K562 (cell line): ENCODE measurements around the gene PIGH. TPM values are rescaled to one million over a fixed set of nuclear protein-coding genes. Genes with fewer than 3 reads are reported as not detected.

Experiments
- ATAC-seq: fragments of 200-7000 bp; cut with Tn5 transposase; 3 replicates; pipeline ENCODE4 v1.9.1; 2020; ENCODE audit warnings: moderate library complexity
- BruUV-seq: library from RNA; stranded (reverse); fragments of 400-500 nt; replicated peaks from 2 replicates; lab custom pipeline; 2021; lab: Mats Ljungman, UMichigan
- CTCF ChIA-PET: fragments of 300-600 bp; formaldehyde crosslinking; extraction: SDS; loops from one replicate; lab custom pipeline; 2021; ENCODE audit warnings: low intra/inter-chr PET ratio; lab: Yijun Ruan, JAX
- POLR2A ChIA-PET: fragments of 300-600, 350-650 bp; sonication (Branson Sonifier 250); formaldehyde crosslinking; extraction: SDS; loops from one replicate; lab custom pipeline; 2021; ENCODE audit warnings: antibody characterized with exemption, inconsistent platforms; lab: Yijun Ruan, JAX
- DNase-seq, 4 experiments: peaks; one replicate each; pipeline versions ENCODE4 v3.0.0 to v3.0.0-alpha.2; 2011 to 2018; ENCODE audit warnings: low spot score in 3 of 4, mixed read lengths in 3 of 4; ENCODE audit errors: extremely low read depth in 1 of 4
- FAIRE-seq: peaks from 2 replicates; lab custom pipeline; 2011; peaks lifted over from hg19 to GRCh38; lab: Jason Lieb, UNC
- H2AFZ ChIP-seq: 2 replicates; pipeline ENCODE4 v1.6.0; 2011; ENCODE audit warnings: low read depth, low read length, control low read depth, inconsistent platforms
- H3K27ac ChIP-seq: fragments of 200-600 bp; 3 replicates; pipeline ENCODE4 v1.8.0; 2011; ENCODE audit warnings: low read depth, mild to moderate bottlenecking, control low read depth, inconsistent platforms, low read length, moderate library complexity, mixed read lengths; ENCODE audit errors: extremely low read depth
- H3K27me3 ChIP-seq, 2 experiments: fragments of 300-600 bp in 1 of 2; 2 replicates in 1 of 2; 3 replicates in 1 of 2; pipeline versions ENCODE4 v1.6.0 to v1.8.0; 2011; ENCODE audit warnings: inconsistent platforms in 2 of 2, low read length in 2 of 2, mild to moderate bottlenecking in 1 of 2, mixed read lengths in 1 of 2, moderate library complexity in 1 of 2; ENCODE audit not compliant: control insufficient read depth in 2 of 2, insufficient read depth in 2 of 2
- H3K36me3 ChIP-seq: fragments of 300-600 bp; 3 replicates; pipeline ENCODE4 v1.8.0; 2011; ENCODE audit warnings: mild to moderate bottlenecking, low read length, inconsistent platforms; ENCODE audit not compliant: control insufficient read depth, insufficient read depth
- H3K4me1 ChIP-seq, 2 experiments: fragments of 200-600 bp in 1 of 2; replicated peaks in 1 of 2; 2 replicates in 1 of 2; 3 replicates in 1 of 2; pipeline versions ENCODE4 v1.5.1 to v1.8.0; 2011; ENCODE audit warnings: inconsistent platforms in 2 of 2, low read length in 2 of 2, mild to moderate bottlenecking in 1 of 2, mixed read lengths in 1 of 2, moderate library complexity in 1 of 2; ENCODE audit not compliant: control insufficient read depth in 2 of 2, insufficient read depth in 2 of 2
- H3K4me2 ChIP-seq: 2 replicates; pipeline ENCODE4 v1.6.1; 2011; ENCODE audit warnings: low read length, control low read depth, inconsistent platforms, mixed read lengths; ENCODE audit not compliant: insufficient read depth
- H3K4me3 ChIP-seq: fragments of 200-600 bp; sonication (generic), shearing (Covaris generic); 2 replicates; pipeline ENCODE4 v1.5.1; 2016; ENCODE audit warnings: control low read depth, inconsistent platforms
- H3K79me2 ChIP-seq: fragments of 200-600 bp; 3 replicates; pipeline ENCODE4 v1.8.0; 2011; ENCODE audit warnings: low read length, inconsistent platforms; ENCODE audit not compliant: control insufficient read depth, insufficient read depth
- H3K9ac ChIP-seq, 2 experiments: 2 replicates each; pipeline versions ENCODE4 v1.6.0 to v1.6.1; 2011; ENCODE audit warnings: low read depth in 2 of 2, low read length in 2 of 2, control low read depth in 1 of 2, inconsistent platforms in 1 of 2, mild to moderate bottlenecking in 1 of 2, mixed read lengths in 1 of 2; ENCODE audit not compliant: insufficient read depth in 1 of 2
- H3K9me1 ChIP-seq: one replicate; pipeline ENCODE4 v1.6.0; 2011; ENCODE audit warnings: inconsistent platforms, mild to moderate bottlenecking, low read length, moderate library complexity; ENCODE audit not compliant: control insufficient read depth, insufficient read depth
- H3K9me3 ChIP-seq: replicated peaks from 2 replicates; pipeline ENCODE4 v1.5.1; 2011; ENCODE audit warnings: low read depth, low read length, inconsistent platforms; ENCODE audit not compliant: control insufficient read depth, insufficient read depth
- H4K20me1 ChIP-seq: replicated peaks from 2 replicates; pipeline ENCODE4 v1.6.1; 2011; ENCODE audit warnings: low read length, inconsistent platforms, mixed read lengths; ENCODE audit not compliant: control insufficient read depth, insufficient read depth
- CCNT2 ChIP-seq: IDR thresholded peaks from 2 replicates; pipeline ENCODE4 v1.6.1; 2011; ENCODE audit warnings: borderline replicate concordance, low read depth, mild to moderate bottlenecking, moderate library complexity, mixed read lengths, low read length; ENCODE audit not compliant: insufficient read length; ENCODE audit errors: extremely low read depth
- CSDE1 ChIP-seq, 2 experiments: fragments of 450-650 bp; IDR thresholded peaks; 2 replicates each; pipeline ENCODE4 v1.6.1; 2016; ENCODE audit warnings: mild to moderate bottlenecking in 1 of 2
- RFX5 ChIP-seq: IDR thresholded peaks from 2 replicates; pipeline ENCODE4 v1.6.1; 2011; ENCODE audit warnings: low read depth, mild to moderate bottlenecking, improper control_type of control experiment, low read length
- SMAD4 ChIP-seq: fragments of 250-450 bp; sonication (Bioruptor Pico); conservative IDR thresholded peaks from 2 replicates; pipeline ENCODE4 v1.8.0; 2021; ENCODE audit warnings: inconsistent platforms, mild to moderate bottlenecking, moderate library complexity
- TAF15 ChIP-seq: fragments of 200-400 bp; formaldehyde crosslinking; IDR thresholded peaks from 2 replicates; pipeline ENCODE4 v1.6.1; 2017; ENCODE audit warnings: mild to moderate bottlenecking, low read depth, low read length, moderate library complexity
- TRIM28 ChIP-seq: fragments of 450-650 bp; IDR thresholded peaks from 2 replicates; pipeline ENCODE4 v1.6.1; 2017
- ZBTB1 ChIP-seq: sonication (generic); formaldehyde crosslinking; IDR thresholded peaks from 2 replicates; pipeline ENCODE4 v1.8.1; 2023; ENCODE audit warnings: missing genetic modification reagents, low read depth, mild to moderate bottlenecking, borderline replicate concordance
- ZKSCAN3 ChIP-seq: fragments of 250-450 bp; sonication (Bioruptor Pico); IDR thresholded peaks from 2 replicates; pipeline ENCODE4 v1.4.0; 2020
- WGBS: fragments of 100-300 bp; shearing (Covaris generic); methylation state at CpG from one replicate; pipeline ENCODE4 v1.1.6; 2016; ENCODE audit warnings: low coverage, mixed read lengths; ENCODE audit not compliant: insufficient coverage; ENCODE audit errors: missing lambda C conversion rate; 5-methylcytosine and 5-hydroxymethylcytosine counted together
- in situ Hi-C: fragments of 300-500 bp; cut with MboI; formaldehyde crosslinking; loops from 4 replicates; pipeline ENCODE4 v1.15.0; 2018; ENCODE audit warnings: inconsistent platforms, mixed read lengths
- intact Hi-C: fragments of 100-400 bp; cut with micrococcal nuclease; formaldehyde crosslinking; loops from 2 replicates; pipeline ENCODE4 v1.14.2; 2022
- polyA plus RNA-seq, 8 experiments: library from polyadenylated mRNA; depleted of rRNA in 4 of 8; stranded (reverse) in 5 of 8; unstranded in 3 of 8; fragments of >200 nt; fragmentation: Nextera tagmentation in 2 of 8; fragmentation: Illumina TruSeq in 1 of 8; extraction: Ambion mirVana in 2 of 8; extraction: Trizol in 1 of 8; gene quantifications; 2 replicates each; pipeline versions ENCODE4 v1.2.1 to v1.2.3, GENCODE V29; 2011 to 2014; ENCODE audit warnings: inconsistent platforms in 1 of 8, missing spikeins in 1 of 8
- total RNA-seq, 7 experiments: library from RNA; depleted of rRNA in 6 of 7; stranded (reverse); fragments of >200 nt in 6 of 7; fragmentation: Illumina TruSeq in 2 of 7; extraction: Trizol in 2 of 7; gene quantifications; 2 replicates each; pipeline versions ENCODE4 v1.2.1 to v1.2.3, GENCODE V29; 2011 to 2021; ENCODE audit warnings: low replicate concordance in 1 of 7
- TF ChIP-seq, protein P1 (sequence below): fragments of 250-450 bp; sonication (Bioruptor Pico); IDR thresholded peaks from 2 replicates; pipeline ENCODE4 v1.4.0; 2020

The PIGH gene
- total and polyA plus RNA-seq, 9 of the 15 experiments (the other 6 are each of a cell fraction or from before 2014, with no cell fraction given): 21.1 to 53.4 (median 24.7) TPM

- no peak for TF ChIP-seq CCNT2
- TF ChIP-seq TRIM28: no peak
- Histone ChIP-seq H3K9me1 (no peaks in the 10 kb centered on the region), H3K79me2 (no peaks in the 10 kb centered on the region), H3K27me3 (no peaks in the 10 kb centered on the region; a peak in 1 of 5 replicates), H3K27ac (no peak overlapping the region), H3K9me3 (no peaks in the 10 kb centered on the region), H4K20me1 (no peaks in the 10 kb centered on the region; the same call in 1 of the 2 replicates), H3K4me3 (no peak overlapping the region), H3K36me3 (no peaks in the 10 kb centered on the region), H2AFZ (no peak overlapping the region), H3K9ac (no peak overlapping the region), H3K4me1 (peaks cover 0 to 5% of the 10 kb centered on the region in 2 experiments; a peak in 2 of 5 replicates), H3K4me2 (no peak overlapping the region)
- ATAC-seq: no peak
- in situ Hi-C loops (loop anchor here (10.0 kb wide), 1 partner anchor 149 kb away; no protein-coding TSS in a partner anchor), intact Hi-C loops (no loop called here)
- ChIA-PET POLR2A (interaction anchor here (1.2 kb wide), 1 partner anchor 47 kb away, joined by 3 read pairs; no protein-coding TSS in a partner anchor), CTCF (no interaction called here)
- no peak for DNase-seq
- FAIRE-seq: no peak
- BruUV-seq: no TSS peak
- 37% methylated on average over 15 of the region's 15 CpGs for WGBS
Measured at GRCh38 chr14:67573228-67574010, 26.6 kb downstream of the PIGH start.

- no TSS peak for BruUV-seq
- no peaks in the 10 kb centered on the region for H3K9me1 ChIP-seq
- H3K27me3 ChIP-seq: no peaks in the 10 kb centered on the region
- H3K4me1 ChIP-seq: peaks cover 0 to 5% of the 10 kb centered on the region in 2 experiments; a peak in 2 of 5 replicates
- CTCF ChIA-PET: no interaction called here
- H2AFZ ChIP-seq: no peak overlapping the region
- intact Hi-C loops (no loop called here), in situ Hi-C loops (loop anchor here (10.0 kb wide), 1 partner anchor 148 kb away; no protein-coding TSS in a partner anchor)
- ATAC-seq: no peak
- H3K9me3 ChIP-seq: no peaks in the 10 kb centered on the region
- no peak for FAIRE-seq
- no peak overlapping the region for H3K4me3 ChIP-seq
- no peak overlapping the region for H3K4me2 ChIP-seq
- H3K36me3 ChIP-seq: no peaks in the 10 kb centered on the region
- no peaks in the 10 kb centered on the region for H3K79me2 ChIP-seq
- H3K27ac ChIP-seq: no peak overlapping the region
- H3K9ac ChIP-seq: no peak overlapping the region
- POLR2A ChIA-PET: interaction anchor here (1.2 to 1.3 kb wide), 2 partner anchors 31 to 47 kb away, joined by 3 to 4 read pairs; no protein-coding TSS in a partner anchor
- WGBS: 84% methylated on average over 3 of the region's 5 CpGs
- no peaks in the 10 kb centered on the region; the same call in 1 of the 2 replicates for H4K20me1 ChIP-seq
- no peak for DNase-seq
- TF ChIP-seq RFX5 (no peak), CSDE1 (IDR thresholded peaks at IDR 0.05) (no peak), ZBTB1 (no peak), SMAD4 (no peak), ZKSCAN3 (CRISPR knock-in tag) (no peak), TAF15 (no peak)
- TF ChIP-seq, protein P1, sequence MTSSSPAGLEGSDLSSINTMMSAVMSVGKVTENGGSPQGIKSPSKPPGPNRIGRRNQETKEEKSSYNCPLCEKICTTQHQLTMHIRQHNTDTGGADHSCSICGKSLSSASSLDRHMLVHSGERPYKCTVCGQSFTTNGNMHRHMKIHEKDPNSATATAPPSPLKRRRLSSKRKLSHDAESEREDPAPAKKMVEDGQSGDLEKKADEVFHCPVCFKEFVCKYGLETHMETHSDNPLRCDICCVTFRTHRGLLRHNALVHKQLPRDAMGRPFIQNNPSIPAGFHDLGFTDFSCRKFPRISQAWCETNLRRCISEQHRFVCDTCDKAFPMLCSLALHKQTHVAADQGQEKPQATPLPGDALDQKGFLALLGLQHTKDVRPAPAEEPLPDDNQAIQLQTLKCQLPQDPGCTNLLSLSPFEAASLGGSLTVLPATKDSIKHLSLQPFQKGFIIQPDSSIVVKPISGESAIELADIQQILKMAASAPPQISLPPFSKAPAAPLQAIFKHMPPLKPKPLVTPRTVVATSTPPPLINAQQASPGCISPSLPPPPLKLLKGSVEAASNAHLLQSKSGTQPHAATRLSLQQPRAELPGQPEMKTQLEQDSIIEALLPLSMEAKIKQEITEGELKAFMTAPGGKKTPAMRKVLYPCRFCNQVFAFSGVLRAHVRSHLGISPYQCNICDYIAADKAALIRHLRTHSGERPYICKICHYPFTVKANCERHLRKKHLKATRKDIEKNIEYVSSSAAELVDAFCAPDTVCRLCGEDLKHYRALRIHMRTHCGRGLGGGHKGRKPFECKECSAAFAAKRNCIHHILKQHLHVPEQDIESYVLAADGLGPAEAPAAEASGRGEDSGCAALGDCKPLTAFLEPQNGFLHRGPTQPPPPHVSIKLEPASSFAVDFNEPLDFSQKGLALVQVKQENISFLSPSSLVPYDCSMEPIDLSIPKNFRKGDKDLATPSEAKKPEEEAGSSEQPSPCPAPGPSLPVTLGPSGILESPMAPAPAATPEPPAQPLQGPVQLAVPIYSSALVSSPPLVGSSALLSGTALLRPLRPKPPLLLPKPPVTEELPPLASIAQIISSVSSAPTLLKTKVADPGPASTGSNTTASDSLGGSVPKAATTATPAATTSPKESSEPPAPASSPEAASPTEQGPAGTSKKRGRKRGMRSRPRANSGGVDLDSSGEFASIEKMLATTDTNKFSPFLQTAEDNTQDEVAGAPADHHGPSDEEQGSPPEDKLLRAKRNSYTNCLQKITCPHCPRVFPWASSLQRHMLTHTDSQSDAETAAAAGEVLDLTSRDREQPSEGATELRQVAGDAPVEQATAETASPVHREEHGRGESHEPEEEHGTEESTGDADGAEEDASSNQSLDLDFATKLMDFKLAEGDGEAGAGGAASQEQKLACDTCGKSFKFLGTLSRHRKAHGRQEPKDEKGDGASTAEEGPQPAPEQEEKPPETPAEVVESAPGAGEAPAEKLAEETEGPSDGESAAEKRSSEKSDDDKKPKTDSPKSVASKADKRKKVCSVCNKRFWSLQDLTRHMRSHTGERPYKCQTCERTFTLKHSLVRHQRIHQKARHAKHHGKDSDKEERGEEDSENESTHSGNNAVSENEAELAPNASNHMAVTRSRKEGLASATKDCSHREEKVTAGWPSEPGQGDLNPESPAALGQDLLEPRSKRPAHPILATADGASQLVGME (CRISPR knock-in tag): no peak
Measured at GRCh38 chr14:67572608-67573007, 27.5 kb downstream of the PIGH start.
